Activated CD8-positive, alpha-beta T cell treated with anti-CD3 and anti-CD28 coated beads, Interleukin-2, amount 10 ng/mL, durations not matched to agents 7 days and 5 days (primary cell): ENCODE measurements around the gene PNP. TPM values are rescaled to one million over a fixed set of nuclear protein-coding genes. Genes with fewer than 3 reads are reported as not detected.

Experiments
- ATAC-seq: fragments of 150-1000 bp; cut with Tn5 transposase; one replicate; pipeline ENCODE4 v1.10.0; 2021; ENCODE audit warnings: moderate library complexity
- CTCF ChIA-PET: fragments of 350-600 bp; sonication (Branson Sonifier 250); formaldehyde crosslinking; loops from one replicate; lab custom pipeline; 2021; ENCODE audit warnings: antibody characterized with exemption; lab: Charles Lee
- POLR2A ChIA-PET: fragments of 350-600 bp; sonication (Branson Sonifier 250); formaldehyde crosslinking; loops from one replicate; lab custom pipeline; 2021; ENCODE audit warnings: antibody characterized with exemption; lab: Charles Lee
- DNase-seq: peaks from one replicate; pipeline ENCODE4 v3.0.0-alpha.2; 2020
- H3K27ac Mint-ChIP-seq: one replicate; pipeline ENCODE4 v1.8.0; 2021; ENCODE audit warnings: mild to moderate bottlenecking, mixed read lengths
- H3K27me3 Mint-ChIP-seq: one replicate; pipeline ENCODE4 v1.8.0; 2021; ENCODE audit warnings: low read depth, mixed read lengths
- H3K36me3 Mint-ChIP-seq: one replicate; pipeline ENCODE4 v1.8.0; 2021; ENCODE audit warnings: low read depth, mixed read lengths
- H3K4me1 Mint-ChIP-seq: one replicate; pipeline ENCODE4 v1.8.0; 2021; ENCODE audit warnings: low read depth, mixed read lengths
- H3K4me3 Mint-ChIP-seq: one replicate; pipeline ENCODE4 v1.8.0; 2021; ENCODE audit warnings: mild to moderate bottlenecking, mixed read lengths
- H3K9me3 Mint-ChIP-seq: one replicate; pipeline ENCODE4 v1.8.0; 2022; ENCODE audit warnings: mixed read lengths; ENCODE audit not compliant: insufficient read depth
- total RNA-seq, 2 experiments: library from RNA; stranded (reverse); gene quantifications; one replicate each; pipeline ENCODE4 v1.2.3, GENCODE V29; 2021

The PNP gene
- total RNA-seq, 2 experiments from 2014 or later, result 211 to 216 TPM

- DNase-seq (no peak), ATAC-seq (no peak)
- no peaks in the 10 kb centered on the region for H3K9me3 Mint-ChIP-seq
- peaks cover 15% of the 10 kb centered on the region for H3K27me3 Mint-ChIP-seq
- H3K27ac Mint-ChIP-seq, result no peak overlapping the region
- H3K4me3 Mint-ChIP-seq, result no peak overlapping the region
- POLR2A ChIA-PET, result no interaction called here
- no peaks in the 10 kb centered on the region for H3K4me1 Mint-ChIP-seq
- CTCF ChIA-PET, result no interaction called here
- H3K36me3 Mint-ChIP-seq, result no peaks in the 10 kb centered on the region
Measured at GRCh38 chr14:20515846-20516245, 46.6 kb downstream of the PNP start.

DNA sequence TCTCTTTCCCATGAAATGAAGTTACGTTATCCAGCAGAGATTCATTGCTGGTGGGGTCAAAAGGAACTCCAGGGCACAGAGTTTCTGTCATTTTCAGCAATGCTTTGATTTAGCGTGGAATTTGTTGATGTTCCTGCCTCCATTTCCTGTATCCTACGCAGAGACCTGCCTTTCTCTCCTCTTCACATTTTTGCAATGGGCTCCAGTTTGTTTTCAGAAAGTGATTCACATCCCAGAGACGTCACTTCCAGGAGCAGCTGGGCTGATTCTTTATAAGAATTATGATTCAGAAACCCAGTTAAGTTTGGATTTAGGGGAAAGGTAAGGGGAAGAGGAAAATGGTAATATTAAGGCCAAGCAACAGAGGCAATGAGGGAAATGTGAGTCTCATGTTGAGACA is 47.7 kb downstream of the PNP start:
- Mint-ChIP-seq H3K9me3 (no peaks in the 10 kb centered on the region), H3K4me3 (no peak overlapping the region), H3K36me3 (no peaks in the 10 kb centered on the region), H3K27me3 (peaks cover 9% of the 10 kb centered on the region), H3K4me1 (no peaks in the 10 kb centered on the region), H3K27ac (no peak overlapping the region)
- no peak for DNase-seq
- ChIA-PET POLR2A (no interaction called here), CTCF (interaction anchor here (2.8 kb wide), 1 partner anchor 14 kb away, joined by 11 read pairs; no protein-coding TSS in a partner anchor)
- ATAC-seq, result no peak

GRCh38 chr14:20522332-20522731 is 53.1 kb downstream of the PNP start:
- ChIA-PET POLR2A (no interaction called here), CTCF (interaction anchor here (0.9 kb wide), 1 partner anchor 35 kb away, joined by 3 read pairs; no protein-coding TSS in a partner anchor)
- Mint-ChIP-seq H3K4me3 (no peak overlapping the region), H3K36me3 (no peaks in the 10 kb centered on the region), H3K27ac (no peak overlapping the region), H3K4me1 (no peaks in the 10 kb centered on the region), H3K27me3 (peaks cover 8% of the 10 kb centered on the region), H3K9me3 (no peaks in the 10 kb centered on the region)
- no peak for DNase-seq
- ATAC-seq, result no peak

GRCh38 chr14:20524027-20524426 is 54.8 kb downstream of the PNP start:
- H3K27me3 Mint-ChIP-seq, result peaks cover 19% of the 10 kb centered on the region
- CTCF ChIA-PET, result interaction anchor here (1.5 kb wide), 1 partner anchor 86 kb away, joined by 3 read pairs; no protein-coding TSS in a partner anchor
- no peaks in the 10 kb centered on the region for H3K4me1 Mint-ChIP-seq

More at GRCh38 chr14:20524027-20524426, 54.8 kb downstream of the PNP start:
- no peak overlapping the region for H3K4me3 Mint-ChIP-seq
- no peak for DNase-seq
- no peaks in the 10 kb centered on the region for H3K9me3 Mint-ChIP-seq
- POLR2A ChIA-PET, result no interaction called here
- no peak for ATAC-seq
- no peak overlapping the region for H3K27ac Mint-ChIP-seq
- H3K36me3 Mint-ChIP-seq, result no peaks in the 10 kb centered on the region

Other genes starting within 250 kb of the PNP start
- gene OR11H6, start 245.7 kb upstream of the PNP start, total RNA-seq, result not detected
- not detected for gene OR11H7, start 240.4 kb upstream of the PNP start, total RNA-seq
- gene OR11H4, start 230.1 kb upstream of the PNP start, total RNA-seq, result not detected
- gene TTC5, start 163.5 kb upstream of the PNP start, total RNA-seq, result 10 to 100 TPM; 21.8 to 22.0 TPM
- gene CCNB1IP1, start 136.1 kb upstream of the PNP start, total RNA-seq, result 10 to 100 TPM; 35.3 to 38.3 TPM
- 10 to 100 TPM; 29.7 to 32.3 TPM for gene PARP2, start 125.8 kb upstream of the PNP start, total RNA-seq
- 10 to 100 TPM; 34.6 to 48.7 TPM for gene TEP1, start 55.9 kb upstream of the PNP start, total RNA-seq
- gene KLHL33, start 33.2 kb upstream of the PNP start, total RNA-seq, result 1 to 10 TPM; 2.4 to 2.7 TPM
- 10 to 100 TPM; 51.8 to 56.6 TPM for gene OSGEP, start 14.6 kb upstream of the PNP start, total RNA-seq
- 100 to 1,000 TPM; 135 to 142 TPM for gene APEX1, start 14.2 kb upstream of the PNP start, total RNA-seq
- 10 to 100 TPM; 31.3 to 31.6 TPM for gene PIP4P1, start 8.0 kb upstream of the PNP start, total RNA-seq
- under 1 TPM; 0.29 to 0.40 TPM for gene RNASE10, start 36.1 kb downstream of the PNP start, total RNA-seq
- not detected for gene RNASE9, start 91.6 kb downstream of the PNP start, total RNA-seq
- not detected for gene RNASE11, start 118.6 kb downstream of the PNP start, total RNA-seq
- gene RNASE12, start 122.0 kb downstream of the PNP start, total RNA-seq, result not detected
- gene OR6S1, start 172.3 kb downstream of the PNP start, total RNA-seq, result not detected
- 1 to 10 TPM in 1 of 2 experiments, under 1 TPM in 1; 0.63 to 1.6 TPM for gene RNASE4, start 215.2 kb downstream of the PNP start, total RNA-seq
- 1 to 10 TPM; 1.1 to 1.4 TPM for gene ANG, start 219.4 kb downstream of the PNP start, total RNA-seq